Measurements from ENCODE around the gene EZH1. TPM values are rescaled to one million over a fixed set of nuclear protein-coding genes. Genes with fewer than 3 reads are reported as not detected.
A peak's percentile ranks its signal among the peaks of the same experiment; 100 is the strongest.
"Not testable (repeated sequence)": the region's sequence is repeated elsewhere in the genome, so short reads cannot be mapped to it uniquely, and the experiment has no call there.

Gene EZH1
- total RNA-seq, 1 experiment from 2014 or later: 16.9 TPM

DNA sequence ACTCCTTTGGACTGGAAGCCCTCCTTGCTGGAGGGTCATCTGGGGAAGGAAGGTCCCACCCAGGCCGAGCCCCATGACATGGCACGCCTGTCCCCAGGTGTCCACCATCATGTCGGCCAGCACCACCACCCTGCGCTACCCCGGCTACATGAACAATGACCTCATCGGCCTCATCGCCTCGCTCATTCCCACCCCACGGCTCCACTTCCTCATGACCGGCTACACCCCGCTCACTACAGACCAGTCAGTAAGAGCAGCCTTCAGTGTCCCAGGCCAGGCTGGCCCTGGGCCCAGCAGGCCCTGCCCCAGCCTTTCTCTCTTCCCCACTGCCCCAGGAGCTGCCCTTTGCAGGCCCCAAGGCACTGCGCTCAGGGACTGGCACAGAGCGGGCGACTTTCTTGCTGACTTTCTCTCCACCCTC lies 79.2 kb downstream of the EZH1 start:
- no peak overlapping the region for H3K4me3 Mint-ChIP-seq (ENCODE audit: unreplicated experiment)
- H3K4me3 ChIP-seq (ENCODE audit: low read depth, low read length): no peak overlapping the region
- peaks cover 54% of the 10 kb centered on the region for H3K36me3 Mint-ChIP-seq (ENCODE audit: insufficient read depth, unreplicated experiment)
- H3K27me3 ChIP-seq (replicated peaks; ENCODE audit: control insufficient read depth, insufficient read depth, low read length): no peaks in the 10 kb centered on the region
- ChIA-PET CTCF (no interaction called here), POLR2A (no interaction called here)
- intact Hi-C loops (cut with micrococcal nuclease; ENCODE audit: unreplicated experiment): no loop called here
- H3K9me3 ChIP-seq: no peaks in the 10 kb centered on the region
- no peak for DNase-seq
- TF ChIP-seq, protein P1, sequence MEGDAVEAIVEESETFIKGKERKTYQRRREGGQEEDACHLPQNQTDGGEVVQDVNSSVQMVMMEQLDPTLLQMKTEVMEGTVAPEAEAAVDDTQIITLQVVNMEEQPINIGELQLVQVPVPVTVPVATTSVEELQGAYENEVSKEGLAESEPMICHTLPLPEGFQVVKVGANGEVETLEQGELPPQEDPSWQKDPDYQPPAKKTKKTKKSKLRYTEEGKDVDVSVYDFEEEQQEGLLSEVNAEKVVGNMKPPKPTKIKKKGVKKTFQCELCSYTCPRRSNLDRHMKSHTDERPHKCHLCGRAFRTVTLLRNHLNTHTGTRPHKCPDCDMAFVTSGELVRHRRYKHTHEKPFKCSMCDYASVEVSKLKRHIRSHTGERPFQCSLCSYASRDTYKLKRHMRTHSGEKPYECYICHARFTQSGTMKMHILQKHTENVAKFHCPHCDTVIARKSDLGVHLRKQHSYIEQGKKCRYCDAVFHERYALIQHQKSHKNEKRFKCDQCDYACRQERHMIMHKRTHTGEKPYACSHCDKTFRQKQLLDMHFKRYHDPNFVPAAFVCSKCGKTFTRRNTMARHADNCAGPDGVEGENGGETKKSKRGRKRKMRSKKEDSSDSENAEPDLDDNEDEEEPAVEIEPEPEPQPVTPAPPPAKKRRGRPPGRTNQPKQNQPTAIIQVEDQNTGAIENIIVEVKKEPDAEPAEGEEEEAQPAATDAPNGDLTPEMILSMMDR (IDR thresholded peaks at IDR 0.05; ENCODE audit: insufficient read depth in 1 of 2, low read depth in 1 of 2, low read length in 1 of 2, severe bottlenecking in 1 of 2, unreplicated experiment in 1 of 2): no peak
- BruUV-seq (replicated peaks): no TSS peak
- H3K4me1 ChIP-seq: peaks cover 4% of the 10 kb centered on the region
- H3K27ac Mint-ChIP-seq (ENCODE audit: unreplicated experiment): no peak overlapping the region
- H3K4me1 Mint-ChIP-seq (ENCODE audit: low read depth, unreplicated experiment): peaks cover 2% of the 10 kb centered on the region
- H3K9me3 Mint-ChIP-seq (ENCODE audit: unreplicated experiment): no peaks in the 10 kb centered on the region
- H3K36me3 ChIP-seq (ENCODE audit: control insufficient read depth, insufficient read depth, low read length): no peaks in the 10 kb centered on the region
- no peaks in the 10 kb centered on the region for H3K27me3 Mint-ChIP-seq (ENCODE audit: insufficient read depth, unreplicated experiment)

DNA sequence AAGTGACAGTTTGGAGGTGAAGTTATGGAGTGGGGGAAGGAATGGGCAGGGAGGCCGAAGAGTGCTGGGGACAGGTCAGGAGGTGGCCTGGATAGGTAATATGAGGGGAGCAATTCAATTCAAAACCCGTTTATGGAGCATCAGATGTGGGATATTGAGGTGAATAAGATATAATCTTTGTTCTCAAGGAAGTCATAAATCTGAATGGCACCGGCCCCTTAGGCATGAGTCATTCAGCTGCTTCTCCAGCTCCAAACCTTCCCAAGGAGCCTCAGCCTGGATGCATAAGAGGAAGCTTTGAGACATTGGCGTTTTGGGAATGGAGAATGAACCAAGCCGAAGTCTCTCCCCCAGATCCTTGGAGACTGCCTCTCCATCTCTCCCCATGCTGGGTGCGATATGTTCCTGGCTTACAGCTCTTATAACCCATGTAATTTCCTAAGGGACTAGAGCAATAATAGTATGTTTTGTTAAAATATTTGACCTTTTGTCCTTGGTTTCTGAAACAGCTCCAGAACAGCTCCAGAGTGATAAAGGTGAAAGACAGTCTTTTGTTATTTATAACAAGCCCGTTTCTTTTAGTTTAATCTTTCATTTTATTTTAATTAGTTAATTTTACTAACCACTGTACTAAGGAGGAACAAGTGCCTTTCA lies 84.0 kb downstream of the EZH1 start:
- Histone ChIP-seq H3K27me3 (replicated peaks; ENCODE audit: control insufficient read depth, insufficient read depth, low read length) (no peaks in the 10 kb centered on the region), H3K9me3 (no peaks in the 10 kb centered on the region), H3K4me3 (ENCODE audit: low read depth, low read length) (no peak overlapping the region), H3K4me1 (peaks cover 10% of the 10 kb centered on the region), H3K36me3 (ENCODE audit: control insufficient read depth, insufficient read depth, low read length) (no peaks in the 10 kb centered on the region)
- POLR2A ChIA-PET: no interaction called here
- CTCF ChIA-PET: interaction anchor here (0.8 kb wide), 1 partner anchor 143 kb away, joined by 3 read pairs; no protein-coding TSS in a partner anchor
- Mint-ChIP-seq H3K4me1 (ENCODE audit: low read depth, unreplicated experiment) (peaks cover 12% of the 10 kb centered on the region), H3K27me3 (ENCODE audit: insufficient read depth, unreplicated experiment) (no peaks in the 10 kb centered on the region), H3K36me3 (ENCODE audit: insufficient read depth, unreplicated experiment) (peaks cover 33% of the 10 kb centered on the region), H3K27ac (ENCODE audit: unreplicated experiment) (no peak overlapping the region), H3K4me3 (ENCODE audit: unreplicated experiment) (no peak overlapping the region), H3K9me3 (ENCODE audit: unreplicated experiment) (no peaks in the 10 kb centered on the region)
- intact Hi-C loops (cut with micrococcal nuclease; ENCODE audit: unreplicated experiment): no loop called here
- no peak for DNase-seq
- TF ChIP-seq, protein P1 (IDR thresholded peaks at IDR 0.05; ENCODE audit: insufficient read depth in 1 of 2, low read depth in 1 of 2, low read length in 1 of 2, severe bottlenecking in 1 of 2, unreplicated experiment in 1 of 2): no peak
- BruUV-seq (replicated peaks): TSS peak; percentile 42

DNA sequence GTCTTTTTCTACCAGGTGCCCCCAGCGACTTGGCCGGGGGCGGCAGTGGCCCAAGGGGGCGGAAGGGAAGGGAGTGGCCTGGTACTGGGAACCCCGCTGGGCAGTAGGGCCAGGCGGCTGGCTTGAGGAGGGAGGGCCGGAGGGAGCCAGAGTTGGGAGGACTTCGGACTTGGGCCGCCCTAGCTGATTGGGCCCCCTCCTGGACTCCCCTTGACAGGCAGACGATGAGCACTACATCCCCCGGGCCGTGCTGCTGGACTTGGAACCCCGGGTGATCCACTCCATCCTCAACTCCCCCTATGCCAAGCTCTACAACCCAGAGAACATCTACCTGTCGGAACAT lies 84.9 kb downstream of the EZH1 start:
- peak overlapping the region; percentile 79 for H3K4me3 ChIP-seq (ENCODE audit: low read depth, low read length)
- Mint-ChIP-seq H3K27ac (ENCODE audit: unreplicated experiment) (peak overlapping the region; percentile 82), H3K4me3 (ENCODE audit: unreplicated experiment) (peak overlapping the region; percentile 96), H3K4me1 (ENCODE audit: low read depth, unreplicated experiment) (peaks cover 19% of the 10 kb centered on the region), H3K36me3 (ENCODE audit: insufficient read depth, unreplicated experiment) (peaks cover 25% of the 10 kb centered on the region)
- POLR2A ChIA-PET: interaction anchor here (1.6 kb wide), 1 partner anchor 17 kb away, joined by 8 read pairs; the partner anchor contains the start of gene PLEKHH3
- not testable (repeated sequence) for H3K9me3 ChIP-seq; H3K9me3 Mint-ChIP-seq (ENCODE audit: unreplicated experiment); DNase-seq; H3K4me1 ChIP-seq; BruUV-seq (replicated peaks); H3K27me3 ChIP-seq (replicated peaks; ENCODE audit: control insufficient read depth, insufficient read depth, low read length); H3K27me3 Mint-ChIP-seq (ENCODE audit: insufficient read depth, unreplicated experiment); H3K36me3 ChIP-seq (ENCODE audit: control insufficient read depth, insufficient read depth, low read length)
- CTCF ChIA-PET: interaction anchor here (1.2 to 1.4 kb wide), 4 partner anchors 14 to 41 kb away, joined by 3 to 11 read pairs (median 7); no protein-coding TSS in a partner anchor
- intact Hi-C loops (cut with micrococcal nuclease; ENCODE audit: unreplicated experiment): loop anchor here (1.0 kb wide), 1 partner anchor 42 kb away; no protein-coding TSS in a partner anchor
